GM12891 (cell line): ENCODE results near the gene FAXC. TPM values are rescaled to one million over a fixed set of nuclear protein-coding genes. Genes with fewer than 3 reads are reported as not detected.
A peak's percentile ranks its signal among the peaks of the same experiment; 100 is the strongest.

Experiments
- DNase-seq: peaks from one replicate; pipeline ENCODE4 v3.0.0; 2011; ENCODE audit warnings: low spot score; ENCODE audit not compliant: insufficient read length
- FAIRE-seq: peaks from 2 replicates; lab custom pipeline; 2011; peaks lifted over from hg19 to GRCh38; lab: Jason Lieb, UNC
- PAX5 ChIP-seq: IDR thresholded peaks from 2 replicates; pipeline ENCODE4 v1.6.1; 2011; ENCODE audit warnings: low read length, moderate library complexity, mild to moderate bottlenecking; ENCODE audit not compliant: insufficient read depth, severe bottlenecking
- POLR2A ChIP-seq: IDR thresholded peaks from 2 replicates; pipeline ENCODE4 v1.6.1; 2011; ENCODE audit warnings: low read depth, low read length, control low read depth
- POLR2AphosphoS5 ChIP-seq: IDR thresholded peaks from 2 replicates; pipeline ENCODE4 v1.6.1; 2011; ENCODE audit warnings: low read depth, low read length, control low read depth
- POU2F2 ChIP-seq: IDR thresholded peaks from 2 replicates; pipeline ENCODE4 v1.6.1; 2011; ENCODE audit warnings: low read depth, mild to moderate bottlenecking, control low read depth, low read length, moderate library complexity
- SPI1 ChIP-seq: IDR thresholded peaks from 2 replicates; pipeline ENCODE4 v1.6.1; 2011; ENCODE audit warnings: low read depth, low read length, control low read depth
- TAF1 ChIP-seq: IDR thresholded peaks from 2 replicates; pipeline ENCODE4 v1.6.1; 2011; ENCODE audit warnings: low read depth, low read length, control low read depth
- polyA plus RNA-seq: library from polyadenylated mRNA; unstranded; fragments of >200 nt; gene quantifications from one replicate; pipeline ENCODE4 v1.2.1, GENCODE V29; 2012; ENCODE audit warnings: low read depth, missing spikeins, inconsistent platforms; ENCODE audit not compliant: missing spikeins

The FAXC gene
- polyA plus RNA-seq, result not detected

DNA sequence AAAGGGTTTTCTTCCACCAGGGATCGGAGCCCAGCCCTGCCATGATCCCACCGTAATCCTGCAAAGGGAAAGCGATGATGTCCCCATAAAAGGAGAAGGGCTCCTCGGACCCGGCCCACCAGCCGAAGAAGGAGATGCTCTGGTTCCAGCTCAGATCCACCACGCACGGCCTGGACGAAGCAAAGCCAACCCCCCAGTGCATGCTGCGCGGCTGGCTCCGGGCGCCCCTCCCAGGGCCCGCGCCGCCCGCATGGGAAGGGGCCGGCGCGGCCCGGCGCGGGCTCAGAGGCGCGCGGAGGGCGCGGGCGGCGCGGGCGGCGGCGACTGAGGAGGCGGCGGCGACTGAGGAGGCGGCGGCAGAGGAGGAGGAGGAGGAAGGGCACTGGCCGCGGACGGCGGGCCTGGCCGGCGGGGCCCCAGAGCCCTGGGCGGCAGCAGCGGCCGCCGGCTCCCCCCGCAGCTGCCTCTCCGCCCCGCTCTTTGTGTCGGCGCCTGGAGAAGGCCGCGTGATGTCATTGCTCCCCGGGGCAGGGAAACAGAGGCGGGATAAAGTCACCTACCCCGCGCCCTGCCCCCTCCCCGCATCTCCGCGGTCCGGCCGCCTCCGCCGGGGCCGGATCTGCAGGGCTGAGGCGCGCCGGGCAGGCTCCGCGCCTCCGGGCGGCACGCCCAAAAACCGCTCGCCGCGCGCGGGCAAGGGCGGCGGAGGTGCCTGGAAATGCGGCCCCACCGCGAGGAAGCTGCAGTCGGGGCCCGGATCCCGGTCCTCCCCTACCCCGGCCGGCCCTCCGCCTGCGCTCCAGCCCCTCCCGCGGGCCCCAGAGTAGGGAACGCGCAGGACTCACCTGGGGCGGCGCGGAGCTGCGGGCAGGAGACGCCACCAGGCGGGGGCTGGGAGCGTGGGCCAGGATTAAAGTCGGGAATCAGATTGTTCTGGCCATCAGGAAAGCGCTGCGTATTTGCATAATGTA is at the start of gene FAXC:
FAXC (minus strand) TSS at position 504 of the 971 bp plus-strand sequence; CDS start at position 202, 302 bp downstream.
- TF ChIP-seq SPI1 (no peak), POLR2A (no peak), TAF1 (no peak), PAX5 (no peak), POU2F2 (no peak)
- DNase-seq (no peak), FAIRE-seq (no peak)

- no peak for TF ChIP-seq POU2F2
- no peak for TF ChIP-seq PAX5
- TF ChIP-seq POLR2A, result no peak
- TF ChIP-seq SPI1, result no peak
- TF ChIP-seq POLR2AphosphoS5, result no peak
- no peak for TF ChIP-seq TAF1
- FAIRE-seq (no peak), DNase-seq (no peak)
Measured at GRCh38 chr6:99397287-99397686, 47.8 kb upstream of the FAXC start.

DNA sequence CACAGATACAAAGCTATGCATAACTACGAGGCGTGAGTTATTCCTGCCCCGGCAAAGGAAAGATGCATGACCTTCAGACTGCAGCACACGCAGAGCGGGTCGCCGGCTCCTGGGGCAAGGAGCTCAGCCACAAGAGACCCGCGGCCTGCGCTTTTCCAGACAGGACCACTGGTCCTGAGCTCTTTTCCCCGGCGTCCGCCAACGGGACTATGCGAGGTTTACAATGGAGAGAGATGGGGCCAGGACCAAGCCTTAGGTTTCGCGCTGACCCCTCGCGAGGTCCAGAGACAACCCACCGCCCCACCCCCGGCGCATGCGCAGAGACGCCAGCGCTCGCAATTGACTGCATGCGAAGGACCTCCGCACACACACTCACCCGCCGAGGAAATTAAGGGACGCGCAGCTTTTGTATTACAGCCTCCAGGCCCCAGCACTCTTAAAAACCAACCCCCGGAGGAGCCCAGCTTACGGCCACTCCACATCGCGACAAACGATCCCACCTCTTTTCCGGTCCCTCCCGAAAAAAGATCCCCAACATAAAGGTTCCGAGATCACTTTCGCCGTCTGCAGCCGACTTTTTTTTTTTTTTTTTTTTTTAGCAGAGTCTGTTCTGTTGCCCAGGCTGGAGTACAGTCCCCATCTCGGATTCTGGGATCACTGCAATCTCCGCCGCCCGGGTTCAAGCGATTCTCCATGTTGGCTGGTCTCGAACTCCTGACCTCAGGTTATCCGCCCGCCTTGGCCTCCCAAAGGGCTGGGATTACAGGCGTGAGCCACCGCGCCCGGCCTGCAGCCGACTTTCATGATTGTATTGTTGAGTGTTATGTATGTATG is 44.4 kb upstream of the FAXC start, which contains the start of gene COQ3:
COQ3 (minus strand) TSS at position 498 of the 834 bp plus-strand sequence; CDS start at position 482, 16 bp downstream.
- FAIRE-seq (peak; percentile 90), DNase-seq (peak; percentile 66)
- TF ChIP-seq PAX5 (no peak), SPI1 (no peak), TAF1 (peak; percentile 74), POLR2AphosphoS5 (peak; percentile 73; the same call in 1 of the 2 replicates), POU2F2 (peak; percentile 47; the same call in 1 of the 2 replicates), POLR2A (peak; percentile 72)

DNA sequence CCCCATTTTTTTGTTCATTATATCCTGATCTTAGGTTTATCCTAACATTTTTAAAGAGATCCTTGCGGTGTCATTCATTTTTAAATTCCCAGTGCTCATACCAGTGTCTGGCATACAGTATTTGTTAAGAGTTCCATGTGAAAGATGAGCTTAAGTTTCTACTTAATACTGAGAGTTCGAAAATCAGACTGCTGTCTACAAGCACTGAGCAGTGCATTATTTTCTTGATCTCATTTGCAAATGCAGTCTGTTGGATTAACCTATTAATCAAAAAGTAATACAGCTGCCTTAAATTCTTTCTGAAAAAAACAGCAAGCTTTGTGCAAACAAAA is 43.9 kb upstream of the FAXC start:
- TF ChIP-seq POU2F2 (no peak), TAF1 (no peak), POLR2AphosphoS5 (no peak), PAX5 (no peak), SPI1 (no peak), POLR2A (no peak)
- DNase-seq, result peak; percentile 2
- no peak for FAIRE-seq

DNA sequence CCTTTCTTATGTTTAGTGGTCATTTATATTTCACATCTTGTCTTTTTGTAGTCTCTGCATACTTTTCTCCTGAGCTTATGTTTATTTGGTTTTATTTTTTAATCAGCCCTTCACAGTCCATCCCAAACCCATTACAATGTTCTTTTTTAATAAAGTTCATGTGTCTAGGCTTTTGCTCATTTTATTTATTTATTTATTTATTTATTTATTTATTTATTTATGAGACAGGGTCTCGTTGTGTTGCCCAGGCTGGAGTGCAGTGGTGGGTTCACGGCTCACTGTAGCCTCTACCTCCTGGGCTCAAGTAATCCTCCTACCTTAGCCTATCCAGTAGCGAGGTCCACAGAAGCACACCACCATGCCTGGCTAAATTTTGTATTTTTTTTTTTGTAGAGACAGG is 41.4 kb upstream of the FAXC start:
- TF ChIP-seq POLR2AphosphoS5, result no peak
- no peak for TF ChIP-seq POU2F2
- no peak for TF ChIP-seq PAX5
- TF ChIP-seq POLR2A, result no peak
- no peak for TF ChIP-seq SPI1
- no peak for TF ChIP-seq TAF1
- DNase-seq (no peak), FAIRE-seq (no peak)

GRCh38 chr6:99384507-99384906 is 35.0 kb upstream of the FAXC start:
- TF ChIP-seq POLR2A, result no peak
- DNase-seq (no peak), FAIRE-seq (no peak)

GRCh38 chr6:99378636-99379035 is 29.2 kb upstream of the FAXC start:
- TF ChIP-seq POLR2A (no peak), SPI1 (no peak)
- DNase-seq (no peak), FAIRE-seq (no peak)

DNA sequence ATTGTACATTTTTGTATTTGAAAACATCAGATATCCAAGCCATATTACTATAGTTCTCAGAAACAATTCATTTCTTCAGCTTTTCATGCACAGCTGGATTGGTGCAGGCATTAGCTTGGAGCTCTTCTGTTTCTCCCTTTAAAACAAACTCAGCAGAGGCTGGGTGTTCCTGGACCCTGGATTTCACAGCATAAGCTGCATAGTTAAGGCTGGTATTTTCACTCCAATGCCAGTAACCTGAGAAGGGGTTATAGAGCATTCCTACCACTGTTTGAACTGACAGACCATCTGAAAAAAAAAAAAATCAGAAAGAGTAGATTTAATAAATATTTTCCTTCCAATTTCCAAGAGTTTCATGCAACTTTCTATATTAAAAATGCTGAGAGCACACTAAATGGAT is 20.1 kb upstream of the FAXC start:
- FAIRE-seq, result no peak
- no peak for DNase-seq
- TF ChIP-seq SPI1, result no peak
- TF ChIP-seq POLR2AphosphoS5, result no peak
- no peak for TF ChIP-seq POLR2A
- TF ChIP-seq TAF1, result no peak
- TF ChIP-seq PAX5, result no peak
- no peak for TF ChIP-seq POU2F2

DNA sequence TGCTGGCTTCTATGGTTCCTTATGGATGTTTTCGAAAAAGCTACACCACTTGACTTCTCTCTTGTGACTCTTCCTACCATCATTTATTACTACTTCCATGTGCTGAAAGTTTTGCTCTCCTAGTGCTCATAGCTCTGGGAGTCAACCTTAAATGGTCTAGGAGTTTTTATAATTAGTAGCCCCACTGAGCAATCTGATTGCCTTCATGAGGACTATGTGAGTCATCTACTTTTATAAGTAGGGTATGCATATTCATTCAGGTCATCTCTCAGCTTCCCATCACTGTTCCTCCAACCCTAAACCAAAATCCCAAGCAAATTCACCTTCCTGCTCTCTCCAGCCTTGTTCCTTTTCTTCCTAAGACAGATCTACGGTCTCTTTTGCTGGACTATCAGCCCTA is 17.4 kb upstream of the FAXC start:
- no peak for DNase-seq
- FAIRE-seq, result no peak
- TF ChIP-seq POLR2AphosphoS5 (no peak), SPI1 (no peak), TAF1 (no peak), POLR2A (no peak), POU2F2 (no peak)
